Measurements from ENCODE around the gene TLE1.

DNA sequence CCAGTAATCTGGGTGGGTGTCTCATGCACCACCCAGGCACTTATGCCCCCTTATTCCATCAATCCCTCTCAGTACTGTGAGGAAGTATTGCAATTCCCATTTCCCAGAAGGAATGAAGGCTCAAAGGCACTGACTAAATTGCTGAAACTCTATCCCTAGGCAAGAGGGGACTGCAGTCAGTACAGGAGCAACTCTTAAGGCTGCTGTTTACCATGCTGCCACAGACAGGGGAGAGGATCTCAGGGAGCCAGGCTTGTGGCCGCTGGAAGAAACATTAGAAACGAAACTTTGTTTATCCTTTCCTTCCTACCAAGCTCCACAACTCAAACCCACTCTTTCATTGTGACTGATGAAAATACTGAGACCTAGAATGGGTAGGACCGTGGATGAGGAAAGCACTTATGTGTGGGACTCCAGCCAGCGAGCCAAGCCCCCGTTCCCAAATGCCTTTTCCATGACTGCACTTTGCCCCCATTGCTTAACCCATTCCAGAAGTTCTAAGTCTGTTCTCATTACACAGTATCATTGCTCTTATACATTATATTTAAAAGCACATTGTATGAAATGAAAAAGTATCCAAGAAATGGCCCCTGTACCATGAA, 54.3 kb downstream of the TLE1 start:
- TF ChIP-seq CTCF (IDR thresholded peaks at IDR 0.05; ENCODE audit: low read depth, low read length) = no peak
- TF ChIP-seq EZH2phosphoT487 (IDR thresholded peaks at IDR 0.05; ENCODE audit: low read depth) = no peak
